T-helper 9 cell (primary cell): ENCODE results near the gene PER2.

Experiments used
- DNase-seq: peaks from one replicate; pipeline ENCODE4 v3.0.0-alpha.2; 2020

PER2 gene

DNA sequence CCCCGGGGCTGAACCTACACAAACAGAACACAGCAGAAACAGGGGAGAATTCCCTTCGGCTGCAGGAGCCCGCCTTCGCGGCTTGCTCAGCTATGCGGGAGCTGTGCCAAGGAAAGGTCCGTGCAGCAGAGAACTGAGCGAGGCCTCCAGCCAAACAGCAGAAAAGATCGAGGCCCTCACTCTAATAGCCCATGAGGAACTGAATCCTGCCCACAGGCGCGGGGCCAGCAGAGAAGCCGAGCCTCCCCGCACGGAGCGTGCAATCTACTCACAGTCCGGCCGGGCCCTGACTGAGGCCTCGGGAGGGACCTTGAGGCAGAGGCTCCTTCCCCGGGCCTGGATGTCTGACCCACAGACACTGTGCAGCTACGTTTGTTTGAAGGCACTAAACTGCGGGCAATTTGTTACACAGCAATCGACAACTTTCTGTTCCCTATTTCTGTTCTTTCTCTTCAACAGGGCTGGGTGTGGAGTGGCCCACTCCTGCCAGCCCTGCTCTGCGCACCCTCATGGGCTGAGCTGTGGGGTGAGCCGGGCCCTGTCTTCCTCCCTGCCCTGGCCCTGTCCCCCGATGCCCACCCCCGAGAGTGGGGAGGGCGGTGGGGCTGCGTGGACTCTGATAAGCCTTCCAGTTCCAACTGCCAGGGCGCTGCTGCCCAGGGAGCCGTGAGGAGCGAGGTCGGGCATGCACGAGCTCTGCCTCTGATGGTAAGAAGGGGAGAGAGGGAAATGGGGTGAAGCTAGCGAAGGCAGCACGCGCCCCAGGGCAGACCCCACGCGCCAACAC is 62.3 kb downstream of the PER2 start:
- DNase-seq: no peak

DNA sequence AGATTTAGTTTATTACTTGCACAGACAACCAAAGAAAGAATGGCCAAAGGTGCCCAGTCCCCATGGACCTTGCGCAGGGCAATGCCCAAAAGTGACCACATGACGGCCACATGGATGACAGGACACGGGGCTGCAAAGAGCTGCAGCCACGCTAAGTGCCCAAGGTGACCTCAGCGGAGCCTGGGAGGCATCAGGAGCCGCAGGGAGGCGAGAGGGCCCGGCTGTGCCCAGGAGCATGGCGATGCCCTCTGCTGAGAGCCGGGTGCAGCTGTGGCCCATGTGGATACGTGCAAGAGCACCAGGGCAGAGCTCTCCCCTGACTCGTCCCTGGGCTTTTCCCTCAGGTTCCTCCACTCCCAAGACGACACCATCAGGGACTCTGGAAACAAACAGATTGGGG is 63.3 kb downstream of the PER2 start:
- DNase-seq: no peak

DNA sequence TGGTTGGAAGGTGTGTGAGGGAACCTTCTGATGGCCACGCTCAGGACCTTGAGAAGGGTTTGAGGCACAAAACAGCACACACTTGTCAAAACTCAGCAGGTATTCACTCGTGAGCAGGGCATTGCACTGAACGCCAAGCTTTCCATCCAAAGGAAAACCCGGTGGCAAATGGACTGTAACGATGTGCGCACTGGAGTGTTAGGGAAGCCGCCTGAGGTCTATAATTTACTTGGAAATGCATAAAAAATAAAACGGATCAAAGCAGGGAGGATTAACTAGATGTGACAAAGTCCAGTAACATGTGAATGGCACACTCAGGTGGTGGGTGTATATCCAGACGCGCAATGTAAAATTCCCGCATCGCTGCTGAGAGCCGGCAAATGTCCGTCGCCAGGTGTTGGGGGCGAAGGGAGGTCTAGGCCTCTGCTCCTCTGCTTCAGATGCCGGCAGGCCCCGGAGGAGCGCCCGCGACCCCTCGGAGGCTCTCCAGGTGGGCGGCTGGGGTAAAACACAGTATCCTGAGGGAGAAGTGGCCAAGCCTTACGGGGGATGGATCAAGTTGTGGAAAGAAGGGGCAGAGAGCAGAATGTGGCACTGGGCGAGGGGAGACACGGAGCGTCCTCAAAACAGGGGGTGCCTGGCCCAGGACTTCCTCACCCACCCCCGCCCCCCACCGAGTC is 63.9 kb downstream of the PER2 start:
- DNase-seq: no peak

DNA sequence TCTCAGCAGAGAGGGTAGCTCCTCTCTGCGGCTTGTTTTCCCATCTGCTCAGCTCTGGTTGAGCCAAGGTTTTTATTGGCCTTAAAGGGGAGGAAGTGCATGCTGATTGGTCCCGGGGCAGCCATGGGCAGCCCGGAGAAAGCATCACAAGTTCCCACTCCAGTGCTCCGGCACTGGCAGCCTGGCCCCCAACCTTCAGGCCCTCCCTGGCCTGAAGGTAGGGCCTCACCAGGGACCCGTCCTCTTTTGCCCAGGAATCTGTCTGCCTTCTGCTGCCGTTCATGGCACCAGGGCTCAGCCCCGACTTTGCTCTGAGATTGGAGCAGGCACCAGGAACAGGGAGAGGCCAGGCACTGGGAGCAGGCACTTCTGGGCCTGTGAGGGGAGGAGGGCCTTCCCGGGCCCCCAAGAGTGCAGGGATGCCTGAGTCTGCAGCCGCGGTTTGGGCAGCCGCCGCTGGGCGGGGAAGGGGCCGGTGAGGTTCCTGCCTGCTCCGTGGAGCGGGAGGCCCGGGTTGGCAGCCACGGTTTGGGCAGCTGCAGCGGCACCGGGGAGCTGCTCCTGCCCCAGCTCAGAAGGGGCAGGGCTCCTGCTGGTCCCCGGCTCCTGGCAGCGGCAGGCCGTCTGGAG is 67.4 kb downstream of the PER2 start:
- DNase-seq: no peak

DNA sequence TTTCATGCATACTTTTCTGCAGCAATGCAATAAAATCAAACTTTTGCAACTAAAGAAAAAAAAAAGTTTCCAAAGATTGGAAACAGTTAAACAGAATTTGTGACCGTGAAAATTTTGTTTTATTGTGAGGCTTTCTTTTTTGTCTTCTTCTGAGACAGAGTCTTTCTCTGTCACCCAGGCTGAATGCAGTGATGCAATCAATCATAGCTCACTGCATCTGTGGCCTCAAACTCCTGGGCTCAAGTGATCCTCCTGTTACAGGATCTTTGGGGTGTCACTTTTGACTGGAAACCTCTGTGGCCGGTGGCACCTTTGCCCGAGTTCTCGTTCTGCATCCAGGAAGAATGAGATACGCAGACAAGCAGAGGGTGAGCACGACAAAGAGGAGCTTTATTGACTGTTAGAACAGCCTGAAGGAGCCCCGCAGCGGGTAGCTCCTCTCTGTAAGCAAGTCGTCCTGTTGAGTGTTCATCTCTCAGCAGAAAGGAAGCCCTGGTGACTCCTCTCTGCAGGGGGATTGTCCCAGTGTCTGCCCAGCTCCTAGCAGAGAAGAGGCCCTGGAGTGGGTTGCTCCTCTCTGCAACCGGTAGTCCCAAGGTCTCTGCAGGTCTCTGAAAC is 68.0 kb downstream of the PER2 start:
- no peak for DNase-seq

DNA sequence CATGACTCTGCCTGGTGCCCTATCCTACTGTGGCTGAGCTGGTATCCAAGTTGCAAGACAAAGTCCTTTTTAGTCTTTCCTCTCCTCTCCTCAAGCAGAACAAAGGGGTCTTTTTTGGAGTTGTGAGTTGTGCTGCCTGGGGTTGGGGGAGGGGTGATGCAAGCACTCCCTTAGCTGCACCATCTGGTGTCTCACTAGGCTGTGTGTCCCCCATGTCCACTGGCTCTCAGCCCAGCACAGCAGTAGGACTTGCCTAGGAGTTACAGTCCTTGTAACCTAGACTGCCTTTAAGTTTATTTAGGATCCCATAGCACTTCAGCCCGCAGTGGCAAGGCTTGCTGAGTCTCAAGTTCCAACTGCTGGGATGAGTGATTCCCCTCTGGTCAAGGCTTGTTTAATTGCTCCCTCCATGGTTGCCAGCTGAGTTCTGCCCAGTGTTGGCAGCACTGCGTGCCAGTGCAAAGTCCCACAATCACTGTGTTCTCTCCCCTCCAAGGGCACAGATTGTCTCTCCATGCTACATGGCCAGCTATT is 71.7 kb downstream of the PER2 start:
- no peak for DNase-seq

DNA sequence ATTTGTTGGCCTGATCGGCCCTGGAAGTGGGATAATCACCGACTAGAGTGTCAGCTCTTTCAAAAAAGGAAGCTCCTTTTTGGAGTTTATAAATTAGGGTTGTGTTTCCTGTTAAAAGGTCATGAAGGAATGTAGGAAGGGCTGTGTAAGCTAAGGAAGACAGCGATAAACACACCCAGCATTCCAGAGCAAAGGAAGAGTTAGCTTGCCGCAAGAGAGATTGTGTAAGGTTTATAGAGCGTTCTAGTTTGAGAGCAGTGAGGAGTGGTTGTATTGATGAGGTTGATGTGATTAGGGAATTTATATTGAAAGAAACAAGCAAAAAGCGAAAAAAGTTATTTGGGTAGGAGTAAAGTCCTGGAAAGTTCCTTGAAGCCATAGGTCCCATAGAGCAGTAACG is 81.4 kb downstream of the PER2 start:
- DNase-seq: no peak

DNA sequence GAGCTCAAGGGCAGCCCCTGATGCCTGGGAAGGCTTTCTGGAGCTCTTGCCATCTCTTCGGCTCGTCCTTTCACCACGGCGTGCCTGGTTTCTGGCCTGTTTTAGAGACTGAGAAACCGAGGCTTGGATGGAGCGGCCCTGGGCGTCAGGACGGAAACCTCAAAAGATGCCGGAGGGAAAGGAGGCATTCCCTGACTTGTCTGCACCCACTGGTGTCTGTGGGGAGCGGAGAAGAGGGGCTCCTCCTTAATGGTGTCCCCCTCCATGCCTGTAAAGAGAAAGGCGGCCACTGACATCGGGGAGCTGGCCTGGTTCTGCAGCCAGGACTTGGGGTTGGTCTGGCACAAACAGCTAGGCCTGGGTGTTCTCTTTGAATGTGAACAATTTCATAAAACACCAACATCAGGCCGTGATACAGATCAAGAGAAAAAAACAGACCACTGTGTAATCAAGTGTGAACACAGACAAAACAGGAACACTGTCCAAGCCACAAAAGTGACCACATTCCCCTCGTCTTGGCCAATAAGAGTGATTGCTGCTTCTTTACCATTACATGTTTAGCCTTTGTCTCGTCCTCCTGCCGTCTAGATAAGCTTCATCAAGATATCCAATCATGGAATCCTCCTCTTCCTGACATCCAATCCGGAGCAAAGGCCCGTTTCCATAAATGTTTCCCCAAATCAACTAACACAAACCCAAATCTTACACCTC is 84.3 kb downstream of the PER2 start:
- no peak for DNase-seq

DNA sequence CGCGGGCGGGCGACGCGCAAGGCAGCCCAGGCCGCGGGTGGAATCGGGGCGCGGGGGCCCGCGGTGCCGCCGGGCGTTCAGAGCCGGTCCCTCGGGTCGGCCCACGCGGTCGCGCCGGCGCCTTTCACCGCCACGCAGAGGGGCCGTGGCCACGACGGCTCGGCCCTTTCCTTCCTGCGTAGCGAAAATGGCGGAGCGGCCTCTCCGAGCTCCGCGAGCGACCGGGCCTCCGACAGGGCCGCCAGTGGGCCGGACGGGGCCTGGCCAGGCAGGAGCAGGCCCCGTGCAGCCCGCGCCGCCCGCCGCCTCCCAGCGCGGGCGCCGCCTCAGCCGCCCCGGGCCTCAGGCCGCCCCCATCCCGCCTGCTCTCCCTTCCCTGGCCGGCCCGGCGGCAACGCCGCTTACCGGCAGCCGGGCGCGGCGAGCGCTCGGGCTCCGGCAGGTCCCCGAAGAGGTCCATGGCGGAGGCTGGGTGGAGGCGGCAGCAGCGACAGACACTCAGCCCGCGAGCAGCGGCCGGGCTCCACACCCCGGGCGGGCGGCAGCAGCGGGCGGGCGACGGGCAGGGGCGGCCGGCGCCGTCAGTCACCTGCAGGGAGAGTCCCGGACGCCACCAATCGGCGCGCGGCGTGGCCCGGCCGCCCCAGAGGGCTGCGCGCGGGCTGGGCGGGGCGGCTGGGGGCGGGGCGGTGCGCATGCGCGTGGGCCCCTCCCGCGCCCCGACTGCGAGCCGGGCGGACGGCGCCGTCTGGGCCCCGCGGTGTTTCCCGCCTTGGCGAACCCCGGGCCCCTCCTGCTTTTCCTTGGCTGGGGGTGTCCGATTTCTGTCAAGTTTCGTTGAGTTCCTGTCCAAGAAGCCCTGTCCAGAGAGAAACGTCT is 85.1 kb downstream of the PER2 start, which contains the start of gene ILKAP:
TSS of gene ILKAP (minus strand) at position 602 of the 879 bp plus-strand sequence. CDS start at position 460, 142 bp downstream.
- DNase-seq: peak; percentile 91

DNA sequence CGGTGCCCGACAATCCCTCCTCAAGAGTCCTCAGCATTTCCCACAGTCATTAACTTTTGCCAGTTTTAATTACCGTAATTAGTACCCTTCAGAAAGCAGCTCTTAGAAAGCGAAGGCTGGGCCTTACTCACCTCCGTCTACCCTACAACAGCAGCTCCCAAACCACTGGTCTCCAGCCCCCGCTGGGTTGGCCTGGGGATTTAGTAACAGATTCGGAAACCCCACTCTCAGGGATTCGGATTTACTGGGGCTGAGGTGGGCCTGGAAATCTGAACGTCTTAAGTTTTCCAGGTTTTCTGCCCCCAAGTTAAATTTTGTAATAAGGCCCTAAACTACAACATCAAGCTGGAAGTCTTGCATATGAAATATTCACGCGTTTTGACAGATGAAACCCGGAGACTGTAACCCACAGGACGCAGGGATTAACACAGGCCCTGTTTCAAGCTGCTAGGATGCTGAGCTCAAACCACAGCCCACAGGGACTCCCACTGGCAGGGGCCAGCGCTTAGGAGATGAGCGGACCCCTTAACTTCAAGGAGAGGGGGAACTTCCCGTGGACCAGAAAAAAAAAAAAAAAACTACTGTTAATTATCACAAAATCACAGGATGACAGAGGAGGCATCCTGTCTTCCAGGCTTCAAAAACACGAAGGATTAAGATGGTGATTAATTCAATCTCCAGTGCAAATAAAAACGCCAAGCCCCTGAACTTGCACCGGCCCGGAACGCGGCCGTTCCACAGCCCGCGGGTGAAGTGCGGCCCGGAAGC is 85.9 kb downstream of the PER2 start:
- DNase-seq: no peak
